Dedifferentiated amniotic fluid mesenchymal stem cell (primary cell): Measurements from ENCODE around the gene PDCD1LG2.
A peak's percentile ranks its signal among the peaks of the same experiment; 100 is the strongest.
"Not testable (repeated sequence)": the region's sequence is repeated elsewhere in the genome, so short reads cannot be mapped to it uniquely, and the experiment has no call there.

ENCODE experiments used
- DNase-seq: peaks from one replicate; pipeline ENCODE4 v3.0.0-alpha.2; 2016; ENCODE audit errors: extremely low spot score

The PDCD1LG2 gene

DNA sequence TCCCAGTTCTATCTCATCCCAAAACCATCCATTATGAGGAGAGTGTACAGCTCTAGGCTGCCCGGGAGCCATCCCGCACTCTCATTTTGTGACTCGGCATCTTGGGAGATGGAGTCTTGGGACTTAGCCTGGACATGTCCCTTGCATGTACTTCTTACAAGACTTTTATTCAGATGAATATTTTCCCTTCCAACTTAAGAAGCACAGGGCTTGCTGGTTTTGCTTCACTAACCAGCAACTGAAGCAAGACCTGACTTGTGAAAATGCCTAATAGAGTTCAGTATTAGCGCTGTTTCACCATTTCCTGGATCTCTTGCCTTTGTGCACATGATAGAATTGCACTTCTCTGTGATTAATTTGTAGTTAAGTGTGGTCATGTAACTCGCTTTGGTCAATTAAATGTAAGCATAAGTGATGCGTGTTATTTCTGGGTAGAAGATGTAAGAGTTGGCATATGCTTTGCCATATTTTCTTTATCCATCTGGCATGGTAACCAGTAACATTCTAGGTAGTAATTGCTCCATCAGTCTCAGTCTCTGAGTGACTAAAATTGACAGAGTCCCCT is 55.8 kb downstream of the PDCD1LG2 start:
- no peak for DNase-seq

- no peak for DNase-seq
These were observed 58.5 kb downstream of the PDCD1LG2 start for GRCh38 chr9:5568868-5569267.

GRCh38 chr9:5569409-5569808 is 59.1 kb downstream of the PDCD1LG2 start:
- no peak for DNase-seq

DNA sequence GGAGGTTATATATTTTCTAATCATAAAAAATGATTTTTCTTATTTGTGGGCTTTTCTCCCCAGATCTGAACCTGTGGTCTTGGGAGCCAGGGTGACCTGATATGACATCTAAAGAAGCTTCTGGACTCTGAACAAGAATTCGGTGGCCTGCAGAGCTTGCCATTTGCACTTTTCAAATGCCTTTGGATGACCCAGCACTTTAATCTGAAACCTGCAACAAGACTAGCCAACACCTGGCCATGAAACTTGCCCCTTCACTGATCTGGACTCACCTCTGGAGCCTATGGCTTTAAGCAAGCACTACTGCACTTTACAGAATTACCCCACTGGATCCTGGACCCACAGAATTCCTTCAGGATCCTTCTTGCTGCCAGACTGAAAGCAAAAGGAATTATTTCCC is 59.6 kb downstream of the PDCD1LG2 start:
- DNase-seq = no peak

DNA sequence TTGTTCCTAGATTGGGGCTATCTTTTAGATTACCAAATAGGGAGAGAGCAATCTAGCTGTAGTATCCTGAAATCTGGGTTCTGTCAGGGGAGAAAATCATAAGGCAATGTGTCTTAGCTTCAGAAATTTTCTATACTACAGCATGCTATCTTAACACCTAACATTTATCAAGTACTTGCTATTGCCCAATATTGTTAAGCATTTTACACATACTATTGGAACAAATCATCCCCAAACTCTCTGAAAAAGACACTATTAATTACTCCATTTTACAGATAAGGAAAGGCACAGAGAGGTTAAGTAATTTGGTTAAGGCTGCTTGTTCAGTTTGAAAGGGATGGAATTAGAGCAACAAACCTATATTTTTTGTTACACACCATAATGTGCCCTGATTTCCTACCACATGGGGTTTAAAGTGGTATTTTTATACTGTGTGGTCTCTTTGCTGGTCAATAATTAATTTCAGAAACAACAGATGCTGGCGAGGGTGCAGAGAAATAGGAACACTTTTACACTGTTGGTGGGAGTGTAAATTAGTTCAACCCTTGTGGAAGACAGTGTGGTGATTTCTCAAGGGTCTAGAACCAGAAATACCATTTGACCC is 61.4 kb downstream of the PDCD1LG2 start:
- no peak for DNase-seq

- DNase-seq = no peak
These were observed 63.8 kb downstream of the PDCD1LG2 start for GRCh38 chr9:5574097-5574496.

GRCh38 chr9:5575000-5575399 is 64.7 kb downstream of the PDCD1LG2 start:
- DNase-seq = no peak

GRCh38 chr9:5577225-5577624 is 66.9 kb downstream of the PDCD1LG2 start:
- DNase-seq = no peak

DNA sequence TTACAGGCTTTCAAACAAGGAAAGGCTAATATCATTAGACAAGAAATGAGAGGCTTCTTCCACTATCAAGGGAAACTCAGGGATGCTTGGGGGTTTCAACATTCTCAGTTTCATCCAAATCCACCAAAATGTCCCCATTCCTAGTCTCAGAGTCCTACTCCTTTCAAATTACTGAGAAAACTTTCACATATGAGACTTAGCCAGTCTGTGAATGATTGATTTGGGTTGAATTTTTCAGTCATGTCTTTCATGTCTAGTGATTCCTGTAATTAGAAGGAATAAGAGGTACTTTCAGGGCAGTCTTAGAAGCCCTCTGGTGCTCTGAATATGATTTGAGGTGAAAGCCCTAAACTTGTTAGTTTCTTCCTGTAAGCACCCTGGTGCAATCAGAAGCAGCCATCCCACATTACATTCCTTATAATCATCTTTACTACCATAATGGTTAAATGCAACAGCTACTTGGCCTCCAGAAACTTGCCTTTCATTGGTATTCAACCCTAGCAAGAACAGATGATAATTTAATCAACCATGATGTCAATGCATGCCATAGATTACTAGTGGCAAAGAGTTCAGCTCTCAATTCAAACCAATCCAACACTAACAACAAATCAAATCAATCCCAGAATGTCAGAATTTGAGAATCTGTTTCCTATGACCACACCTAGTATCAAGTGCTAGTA is 67.8 kb downstream of the PDCD1LG2 start:
- DNase-seq = no peak

DNA sequence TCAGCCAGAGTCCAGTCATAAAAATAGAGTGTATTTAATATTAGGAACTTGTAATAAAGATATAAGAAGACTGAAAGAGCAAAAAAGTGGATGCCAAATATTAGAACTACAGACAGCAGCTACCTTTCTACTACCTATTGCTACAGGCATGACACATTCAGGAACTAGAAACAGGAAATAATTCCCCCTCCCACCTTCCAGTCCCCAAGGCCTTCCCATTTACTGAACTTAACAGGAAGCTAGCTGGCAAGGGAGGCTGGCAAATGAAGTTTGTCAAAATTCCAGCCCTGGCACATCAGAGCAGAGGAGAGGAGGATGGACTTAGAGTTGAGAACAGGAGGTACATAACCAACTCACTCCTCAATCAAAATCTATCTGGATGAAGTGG is 68.4 kb downstream of the PDCD1LG2 start:
- no peak for DNase-seq

DNA sequence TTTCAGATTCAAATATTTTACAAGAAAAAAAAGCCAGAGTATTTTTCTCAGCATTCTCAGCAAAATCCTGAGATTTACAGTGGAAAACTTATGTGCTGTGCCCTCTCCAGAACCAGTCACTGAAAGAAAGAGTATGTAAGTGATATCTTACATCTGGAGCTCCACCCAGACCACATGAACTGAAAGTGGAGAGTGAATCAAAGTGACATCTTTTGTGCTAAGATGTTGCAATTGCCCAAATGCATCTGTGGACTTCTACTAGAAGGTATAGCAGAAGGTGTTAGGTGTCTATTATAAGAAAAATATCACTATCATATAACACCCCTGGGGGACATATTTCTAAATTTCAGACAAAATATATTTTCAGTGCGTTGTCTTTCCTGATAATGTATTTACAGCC is 69.5 kb downstream of the PDCD1LG2 start:
- peak; percentile 44 for DNase-seq

- DNase-seq = no peak
These were observed 70.3 kb downstream of the PDCD1LG2 start for GRCh38 chr9:5580650-5581049.

- not testable (repeated sequence) for DNase-seq
These were observed 71.4 kb downstream of the PDCD1LG2 start for GRCh38 chr9:5581706-5582105.

- DNase-seq = peak; percentile 61
These were observed 72.5 kb downstream of the PDCD1LG2 start for GRCh38 chr9:5582835-5583195.

DNA sequence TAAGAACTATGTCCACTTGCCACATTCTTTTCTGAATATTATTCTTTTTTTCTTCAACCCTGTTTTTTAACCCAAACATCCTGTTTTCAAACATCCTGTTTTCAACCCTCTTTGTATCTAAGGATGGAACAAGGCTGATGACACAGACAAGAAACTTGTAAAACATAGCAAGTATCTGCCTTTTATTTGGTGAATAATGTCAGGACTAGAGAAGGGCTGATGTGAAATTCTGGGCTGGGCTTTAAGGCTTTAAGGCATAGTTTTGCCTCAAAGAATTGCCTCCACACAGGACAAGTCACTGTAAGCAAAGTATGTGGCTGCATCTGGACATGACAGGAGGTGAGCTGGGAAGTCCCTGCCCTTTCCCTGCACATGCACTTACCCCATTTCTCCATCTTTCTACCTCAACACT is 76.1 kb downstream of the PDCD1LG2 start:
- DNase-seq = peak; percentile 61

- peak; percentile 52 for DNase-seq
These were observed 76.7 kb downstream of the PDCD1LG2 start for GRCh38 chr9:5587024-5587423.

DNA sequence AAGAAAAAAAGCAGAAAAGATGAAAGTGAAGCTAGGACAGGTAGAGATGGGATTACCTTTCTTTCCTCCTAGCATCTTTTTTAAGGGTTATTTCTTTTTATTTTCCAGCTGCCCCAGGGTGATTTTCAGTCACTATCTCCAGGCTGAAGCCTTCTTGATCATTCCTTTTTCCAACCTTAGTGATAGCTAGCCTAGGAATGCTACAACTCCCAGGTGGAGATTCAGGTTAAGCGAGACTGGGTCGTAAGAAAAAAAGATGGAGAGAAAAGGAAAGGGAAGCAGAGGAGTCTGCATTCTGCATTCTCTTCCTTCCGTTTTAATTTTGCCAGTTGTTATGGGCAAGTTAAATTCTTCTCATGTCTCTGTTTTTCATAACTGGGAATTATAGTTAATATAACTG is 81.9 kb downstream of the PDCD1LG2 start:
- no peak for DNase-seq

- no peak for DNase-seq
These were observed 82.6 kb downstream of the PDCD1LG2 start for GRCh38 chr9:5592904-5593303.

GRCh38 chr9:5593904-5594303 is 83.6 kb downstream of the PDCD1LG2 start:
- DNase-seq = no peak

- DNase-seq = no peak
These were observed 85.8 kb downstream of the PDCD1LG2 start for GRCh38 chr9:5596173-5596572.

DNA sequence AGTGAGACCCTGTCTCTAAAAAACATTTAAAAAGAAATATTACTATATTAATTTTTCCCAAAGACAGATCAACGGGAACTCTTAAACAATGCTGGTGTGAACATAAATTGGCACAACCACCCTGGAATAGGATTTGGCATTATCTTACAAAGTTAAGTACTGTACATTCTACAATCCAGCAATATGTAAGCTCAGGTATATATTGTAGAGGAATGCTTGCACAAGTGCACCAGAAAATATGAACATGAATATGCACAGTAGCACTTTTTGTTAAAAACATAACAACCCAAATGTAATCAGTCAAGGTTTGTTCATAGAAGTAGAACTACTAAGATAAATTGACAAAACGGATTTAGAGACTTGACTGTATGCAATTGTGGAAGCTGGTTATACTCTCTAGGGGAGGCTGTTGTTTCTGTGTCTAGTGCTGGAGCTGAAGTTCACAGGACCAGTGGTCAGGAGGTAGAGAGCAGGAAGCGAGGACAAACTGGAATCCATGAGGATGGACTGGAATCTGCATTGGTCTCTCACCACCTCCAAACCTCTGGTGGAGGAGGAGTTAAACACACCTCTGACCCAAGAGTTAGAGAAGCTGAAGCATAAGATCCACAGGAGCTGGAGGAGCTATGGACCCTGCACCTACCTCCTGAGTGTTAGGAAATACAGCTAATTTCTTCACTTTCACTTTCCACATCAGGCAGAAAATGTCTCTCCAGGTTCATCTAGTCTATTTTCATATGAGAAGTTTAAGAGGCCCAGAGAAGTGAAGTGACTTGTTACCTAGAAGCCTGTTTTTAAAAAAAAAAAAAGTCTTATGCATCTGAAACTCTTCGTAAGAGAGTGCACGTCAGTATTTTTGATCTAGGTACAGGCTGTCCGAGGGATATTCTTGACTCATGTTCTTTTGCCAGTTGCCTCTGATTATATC is 98.2 kb downstream of the PDCD1LG2 start:
- no peak for DNase-seq

DNA sequence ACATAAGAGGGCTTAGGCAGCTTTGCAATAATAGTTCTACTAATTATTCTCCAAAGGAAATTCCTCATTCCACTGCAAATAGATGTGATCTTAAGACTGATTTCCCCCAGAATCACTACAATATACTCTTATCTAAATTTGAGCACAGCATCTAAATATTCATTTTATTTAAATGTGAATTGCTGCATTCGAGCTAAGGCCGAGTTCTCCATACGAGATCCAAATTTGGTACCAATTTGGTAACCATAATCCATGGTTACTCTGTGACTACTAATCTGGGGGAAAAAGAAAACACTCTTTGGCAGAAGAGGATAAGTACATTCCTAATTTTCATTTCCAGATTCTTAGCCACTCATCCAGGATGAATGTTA is 98.9 kb downstream of the PDCD1LG2 start:
- DNase-seq = no peak

GRCh38 chr9:5610491-5610890 is 100.2 kb downstream of the PDCD1LG2 start:
- no peak for DNase-seq
